Smooth muscle cell (in vitro differentiated cells): ENCODE results near the gene SCN1A. TPM values are rescaled to one million over a fixed set of nuclear protein-coding genes. Genes with fewer than 3 reads are reported as not detected.

Experiments
- DNase-seq: peaks from one replicate; lab custom pipeline; 2025; ENCODE audit not compliant: unreplicated experiment; lab: John Stamatoyannopoulos, UW
- H2AFZ ChIP-seq: fragments of 200-600 bp; sonication (generic); 2 replicates; pipeline ENCODE4 v1.6.0; 2016; ENCODE audit warnings: antibody characterized with exemption, low read depth, mild to moderate bottlenecking
- H3F3A ChIP-seq: fragments of 200-600 bp; sonication (generic); 2 replicates; pipeline ENCODE4 v1.6.0; 2017; ENCODE audit warnings: antibody characterized with exemption, low read depth
- H3K27ac ChIP-seq: fragments of 200-600 bp; sonication (generic); 2 replicates; pipeline ENCODE4 v1.5.1; 2016; ENCODE audit warnings: low read depth, mild to moderate bottlenecking
- H3K27me3 ChIP-seq: fragments of 200-600 bp; sonication (generic); 2 replicates; pipeline ENCODE4 v1.6.1; 2016; ENCODE audit warnings: low read depth, mild to moderate bottlenecking
- H3K36me3 ChIP-seq: fragments of 200-600 bp; sonication (generic); 2 replicates; pipeline ENCODE4 v1.5.1; 2016; ENCODE audit warnings: low read depth
- H3K4me1 ChIP-seq: fragments of 200-600 bp; sonication (generic); 2 replicates; pipeline ENCODE4 v1.5.1; 2016; ENCODE audit warnings: low read depth
- H3K4me2 ChIP-seq: fragments of 200-600 bp; sonication (generic); 2 replicates; pipeline ENCODE4 v1.6.0; 2016; ENCODE audit warnings: mild to moderate bottlenecking
- H3K4me3 ChIP-seq: fragments of 200-600 bp; sonication (generic); 2 replicates; pipeline ENCODE4 v1.5.1; 2016; ENCODE audit warnings: mild to moderate bottlenecking
- H3K79me2 ChIP-seq: fragments of 200-600 bp; sonication (generic); 2 replicates; pipeline ENCODE4 v1.6.0; 2016; ENCODE audit warnings: low read depth, mild to moderate bottlenecking
- H3K9ac ChIP-seq: fragments of 200-600 bp; sonication (generic); 2 replicates; pipeline ENCODE4 v1.6.0; 2016; ENCODE audit warnings: low read depth
- H3K9me3 ChIP-seq: fragments of 200-600 bp; sonication (generic); replicated peaks from 2 replicates; pipeline ENCODE4 v1.5.1; 2016; ENCODE audit warnings: low read depth
- H4K20me1 ChIP-seq: fragments of 200-600 bp; sonication (generic); 2 replicates; pipeline ENCODE4 v1.6.0; 2016; ENCODE audit warnings: low read depth
- CTCF ChIP-seq: fragments of 200-600 bp; sonication (generic); IDR thresholded peaks from 2 replicates; pipeline ENCODE4 v1.5.1; 2017; ENCODE audit warnings: borderline replicate concordance, mild to moderate bottlenecking, antibody characterized with exemption; ENCODE audit not compliant: insufficient read depth, poor library complexity, severe bottlenecking
- WGBS: methylation state at CpG from one replicate; pipeline ENCODE4 v1.1.7; 2016; ENCODE audit warnings: low lambda C conversion rate; 5-methylcytosine and 5-hydroxymethylcytosine counted together
- polyA plus RNA-seq: library from polyadenylated mRNA; unstranded; fragments of >200 nt; fragmentation: Nextera tagmentation; extraction: Ambion mirVana; gene quantifications from 2 replicates; pipeline ENCODE4 v1.2.1, GENCODE V29; 2016
- total RNA-seq: library from RNA; depleted of rRNA; stranded (reverse); fragments of >200 nt; gene quantifications from 2 replicates; pipeline ENCODE4 v1.2.3, GENCODE V29; 2014

SCN1A gene
- total RNA-seq (not detected in 2 replicates), polyA plus RNA-seq (not detected in 2 replicates)

- no peak within 1 kb of the TSS for H3K4me3 ChIP-seq
- peaks cover 7% of the 10 kb centered on the region for H3K27me3 ChIP-seq
- H4K20me1 ChIP-seq = no peaks in the 10 kb centered on the region
- no peak for DNase-seq
- no peaks in the 10 kb centered on the region for H3K79me2 ChIP-seq
- H3K27ac ChIP-seq = no peak within 1 kb of the TSS
- H3F3A ChIP-seq = no peaks in the 10 kb centered on the region
- no peak within 1 kb of the TSS for H2AFZ ChIP-seq
- H3K4me2 ChIP-seq = no peak within 1 kb of the TSS
- H3K9me3 ChIP-seq = no peaks in the 10 kb centered on the region
- H3K4me1 ChIP-seq = no peaks in the 10 kb centered on the region
- peak; percentile 58 for TF ChIP-seq CTCF
- no peak within 1 kb of the TSS for H3K9ac ChIP-seq
- H3K36me3 ChIP-seq = no peaks in the 10 kb centered on the region
- 42% methylated on average over 7 of the region's 7 CpGs for WGBS
These were observed at the start of gene SCN1A for GRCh38 chr2:166127217-166128155. TSS of gene SCN1A (minus strand) at chr2:166128020. CDS start at chr2:166073621, 54,399 bp downstream.

- H3K79me2 ChIP-seq = no peaks in the 10 kb centered on the region
- no peaks in the 10 kb centered on the region for H3F3A ChIP-seq
- H3K36me3 ChIP-seq = no peaks in the 10 kb centered on the region
- WGBS = 95% methylated on average over 2 of the region's 2 CpGs
- no peaks in the 10 kb centered on the region for H3K9me3 ChIP-seq
- no peak overlapping the region for H2AFZ ChIP-seq
- no peaks in the 10 kb centered on the region for H4K20me1 ChIP-seq
- no peak overlapping the region for H3K9ac ChIP-seq
- no peak overlapping the region for H3K27ac ChIP-seq
- no peak for DNase-seq
- H3K4me3 ChIP-seq = no peak overlapping the region
- no peak for TF ChIP-seq CTCF
- H3K4me1 ChIP-seq = no peaks in the 10 kb centered on the region
- H3K27me3 ChIP-seq = peaks cover 6% of the 10 kb centered on the region
- H3K4me2 ChIP-seq = no peak overlapping the region
These were observed 45.4 kb upstream of the SCN1A start for GRCh38 chr2:166173263-166173662.

- Histone ChIP-seq H3K36me3 (no peaks in the 10 kb centered on the region), H3K9ac (no peak overlapping the region), H3K27me3 (no peaks in the 10 kb centered on the region), H3K4me1 (no peaks in the 10 kb centered on the region), H3K4me2 (no peak overlapping the region), H2AFZ (no peak overlapping the region), H3F3A (no peaks in the 10 kb centered on the region), H3K79me2 (no peaks in the 10 kb centered on the region), H3K27ac (no peak overlapping the region), H3K9me3 (no peaks in the 10 kb centered on the region), H3K4me3 (no peak overlapping the region), H4K20me1 (no peaks in the 10 kb centered on the region)
- DNase-seq = no peak
- no peak for TF ChIP-seq CTCF
- 60% methylated on average over 3 of the region's 3 CpGs for WGBS
These were observed 43.4 kb upstream of the SCN1A start for GRCh38 chr2:166171216-166171615.
